Gastrocnemius medialis (tissue), 4 donors: ENCODE measurements around the gene AP2S1. TPM values are rescaled to one million over a fixed set of nuclear protein-coding genes. Genes with fewer than 3 reads are reported as not detected.
"Not testable (repeated sequence)": the region's sequence is repeated elsewhere in the genome, so short reads cannot be mapped to it uniquely, and the experiment has no call there.

ENCODE experiments used
- ATAC-seq, 2 donors: fragments of 150-250 bp; one replicate each; pipeline ENCODE4 v1.9.1; 2016
- DNase-seq, 2 donors: peaks; one replicate each; pipeline ENCODE4 v3.0.0-alpha.2; 2019
- H3K27ac ChIP-seq, 4 donors: fragments of 200-600 bp; sonication (generic); 1 replicate in 1 of 4; 2 replicates in 3 of 4; pipeline ENCODE4 v1.5.1; 2016 to 2018; ENCODE audit warnings: mild to moderate bottlenecking in 2 of 4, moderate library complexity in 1 of 4
- H3K27me3 ChIP-seq, 3 donors: fragments of 200-600 bp; sonication (generic) in 2 of 3; 1 replicate in 1 of 3; 2 replicates in 2 of 3; pipeline versions ENCODE4 v1.5.1 to v1.6.0; 2016 to 2019; ENCODE audit warnings: mild to moderate bottlenecking in 1 of 3, moderate library complexity in 1 of 3
- H3K36me3 ChIP-seq, 2 donors: fragments of 200-600 bp; sonication (generic) in 1 of 2; one replicate each; pipeline ENCODE4 v1.5.1; 2017 to 2018
- H3K4me1 ChIP-seq, 2 donors: fragments of 200-600 bp; sonication (generic) in 1 of 2; one replicate each; pipeline ENCODE4 v1.5.1; 2016 to 2017; ENCODE audit warnings: mild to moderate bottlenecking in 2 of 2
- H3K4me3 ChIP-seq, 4 donors: fragments of 200-600 bp; sonication (generic) in 3 of 4; 1 replicate in 1 of 4; 2 replicates in 3 of 4; pipeline ENCODE4 v1.5.1; 2016 to 2019; ENCODE audit warnings: mild to moderate bottlenecking in 2 of 4
- H3K9me3 ChIP-seq, 3 donors: fragments of 200-600 bp; sonication (generic) in 2 of 3; 1 replicate in 1 of 3; 2 replicates in 2 of 3; pipeline ENCODE4 v1.5.1; 2016 to 2019
- CTCF ChIP-seq, 5 experiments: fragments of 450-650 bp in 3 of 5; fragments of 200-600 bp in 2 of 5; sonication (generic) in 2 of 5; IDR thresholded peaks in 4 of 5; conservative IDR thresholded peaks in 1 of 5; 1 replicate in 4 of 5; 2 replicates in 1 of 5; pipeline ENCODE4 v1.5.1; 2016 to 2019; ENCODE audit warnings: antibody characterized with exemption in 5 of 5, mild to moderate bottlenecking in 3 of 5, moderate library complexity in 3 of 5
- POLR2A ChIP-seq, 2 donors: fragments of 450-650 bp; IDR thresholded peaks; one replicate each; pipeline ENCODE4 v1.6.1; 2017; ENCODE audit warnings: antibody characterized with exemption in 2 of 2, mild to moderate bottlenecking in 2 of 2, moderate library complexity in 2 of 2
- in situ Hi-C, 4 donors: fragments of 200-750 bp; cut with MboI; loops; one replicate each; pipeline versions ENCODE4 v1.15.0 to v1.8.0; 2017; ENCODE audit warnings: low sequenced_read_pairs in 4 of 4
- intact Hi-C: fragments of 100-400 bp; cut with DNase I; formaldehyde crosslinking; loops from one replicate; pipeline ENCODE4 v1.15.1; 2023; ENCODE audit warnings: low total_unique reads
- total RNA-seq, 4 donors: library from RNA; depleted of rRNA; stranded (reverse); fragments of >200 nt; gene quantifications; one replicate each; pipeline versions ENCODE4 v1.1.0 to v1.2.3, GENCODE V29; 2016

The AP2S1 gene
- total RNA-seq, 4 donors from 2014 or later, result 42.7 to 94.1 (median 64.9) TPM

- in situ Hi-C loops (no loop called here), intact Hi-C loops (no loop called here)
- Histone ChIP-seq H3K27me3 (no peaks in the 10 kb centered on the region), H3K4me3 (no peak overlapping the region), H3K9me3 (no peaks in the 10 kb centered on the region), H3K4me1 (peaks cover 6 to 19% of the 10 kb centered on the region in 2 donors), H3K27ac (no peak overlapping the region), H3K36me3 (no peaks in the 10 kb centered on the region)
- ATAC-seq (no peak), DNase-seq (no peak)
- TF ChIP-seq CTCF (IDR thresholded peaks at IDR 0.05 in 4 of 5, conservative IDR thresholded peaks at IDR 0.05 in 1 of 5) (no peak), POLR2A (IDR thresholded peaks at IDR 0.05) (no peak)
These were observed 28.1 kb upstream of the AP2S1 start for GRCh38 chr19:46878613-46879375.

- DNase-seq (no peak), ATAC-seq (no peak)
- in situ Hi-C loops, result no loop called here
- TF ChIP-seq POLR2A (IDR thresholded peaks at IDR 0.05) (no peak), CTCF (IDR thresholded peaks at IDR 0.05 in 4 of 5, conservative IDR thresholded peaks at IDR 0.05 in 1 of 5) (no peak)
- H3K9me3 ChIP-seq, result no peaks in the 10 kb centered on the region
- peaks cover 6 to 14% of the 10 kb centered on the region in 2 donors for H3K4me1 ChIP-seq
- intact Hi-C loops, result no loop called here
- H3K36me3 ChIP-seq, result no peaks in the 10 kb centered on the region
- H3K27ac ChIP-seq, result no peak overlapping the region
- no peaks in the 10 kb centered on the region for H3K27me3 ChIP-seq
- H3K4me3 ChIP-seq, result no peak overlapping the region
These were observed 25.0 kb upstream of the AP2S1 start for GRCh38 chr19:46875657-46876056.

GRCh38 chr19:46875234-46875633, 24.6 kb upstream of the AP2S1 start:
- no peak overlapping the region for H3K27ac ChIP-seq
- H3K27me3 ChIP-seq, result no peaks in the 10 kb centered on the region
- ATAC-seq, result no peak
- TF ChIP-seq CTCF (IDR thresholded peaks at IDR 0.05 in 4 of 5, conservative IDR thresholded peaks at IDR 0.05 in 1 of 5) (no peak), POLR2A (IDR thresholded peaks at IDR 0.05) (no peak)
- H3K36me3 ChIP-seq, result no peaks in the 10 kb centered on the region
- H3K4me1 ChIP-seq, result peaks cover 6 to 14% of the 10 kb centered on the region in 2 donors
- H3K9me3 ChIP-seq, result no peaks in the 10 kb centered on the region
- no peak for DNase-seq
- intact Hi-C loops (no loop called here), in situ Hi-C loops (no loop called here)
- H3K4me3 ChIP-seq, result no peak overlapping the region

GRCh38 chr19:46872967-46873366, 22.3 kb upstream of the AP2S1 start:
- Histone ChIP-seq H3K27me3 (no peaks in the 10 kb centered on the region), H3K9me3 (no peaks in the 10 kb centered on the region), H3K27ac (no peak overlapping the region), H3K36me3 (no peaks in the 10 kb centered on the region), H3K4me1 (peaks cover 3 to 6% of the 10 kb centered on the region in 2 donors), H3K4me3 (no peak overlapping the region)
- DNase-seq (no peak), ATAC-seq (no peak)
- TF ChIP-seq CTCF (IDR thresholded peaks at IDR 0.05 in 4 of 5, conservative IDR thresholded peaks at IDR 0.05 in 1 of 5), result no peak
- TF ChIP-seq POLR2A (IDR thresholded peaks at IDR 0.05), result no peak
- intact Hi-C loops, result no loop called here
- in situ Hi-C loops, result no loop called here

- in situ Hi-C loops, H3K27ac ChIP-seq, H3K9me3 ChIP-seq, H3K4me3 ChIP-seq, H3K27me3 ChIP-seq, ATAC-seq, intact Hi-C loops, DNase-seq, H3K36me3 ChIP-seq: not testable (repeated sequence)
- peaks cover 16 to 24% of the 10 kb centered on the region in 2 donors for H3K4me1 ChIP-seq
These were observed 20.5 kb upstream of the AP2S1 start for GRCh38 chr19:46871173-46871572.
